GM12872 (cell line): ENCODE measurements around the gene DNAJC3.

Experiments
- CTCF ChIP-seq: IDR thresholded peaks from 3 replicates; pipeline ENCODE4 v1.5.1; 2011; ENCODE audit warnings: low read depth, mild to moderate bottlenecking, low read length, moderate library complexity; ENCODE audit not compliant: insufficient read depth

The DNAJC3 gene

GRCh38 chr13:95726876-95727275 is 49.9 kb downstream of the DNAJC3 start:
- TF ChIP-seq CTCF: no peak

- no peak for TF ChIP-seq CTCF
These were observed 52.0 kb downstream of the DNAJC3 start for GRCh38 chr13:95728957-95729356.

GRCh38 chr13:95734124-95734523 is 57.2 kb downstream of the DNAJC3 start:
- TF ChIP-seq CTCF: no peak

GRCh38 chr13:95740979-95741320 is 64.0 kb downstream of the DNAJC3 start:
- TF ChIP-seq CTCF: no peak

- no peak for TF ChIP-seq CTCF
These were observed 64.9 kb downstream of the DNAJC3 start for GRCh38 chr13:95741584-95742563.

GRCh38 chr13:95743192-95743591 is 66.3 kb downstream of the DNAJC3 start:
- TF ChIP-seq CTCF: no peak

GRCh38 chr13:95745289-95745688 is 68.3 kb downstream of the DNAJC3 start:
- no peak for TF ChIP-seq CTCF
